UCSD-AML1 (cell line): ENCODE measurements around the gene KIAA0513.
"Not testable (repeated sequence)": the region's sequence is repeated elsewhere in the genome, so short reads cannot be mapped to it uniquely, and the experiment has no call there.

Experiments used
- DNase-seq: peaks from one replicate; lab custom pipeline; 2025; ENCODE audit not compliant: unreplicated experiment; lab: John Stamatoyannopoulos, UW

KIAA0513 gene

DNA sequence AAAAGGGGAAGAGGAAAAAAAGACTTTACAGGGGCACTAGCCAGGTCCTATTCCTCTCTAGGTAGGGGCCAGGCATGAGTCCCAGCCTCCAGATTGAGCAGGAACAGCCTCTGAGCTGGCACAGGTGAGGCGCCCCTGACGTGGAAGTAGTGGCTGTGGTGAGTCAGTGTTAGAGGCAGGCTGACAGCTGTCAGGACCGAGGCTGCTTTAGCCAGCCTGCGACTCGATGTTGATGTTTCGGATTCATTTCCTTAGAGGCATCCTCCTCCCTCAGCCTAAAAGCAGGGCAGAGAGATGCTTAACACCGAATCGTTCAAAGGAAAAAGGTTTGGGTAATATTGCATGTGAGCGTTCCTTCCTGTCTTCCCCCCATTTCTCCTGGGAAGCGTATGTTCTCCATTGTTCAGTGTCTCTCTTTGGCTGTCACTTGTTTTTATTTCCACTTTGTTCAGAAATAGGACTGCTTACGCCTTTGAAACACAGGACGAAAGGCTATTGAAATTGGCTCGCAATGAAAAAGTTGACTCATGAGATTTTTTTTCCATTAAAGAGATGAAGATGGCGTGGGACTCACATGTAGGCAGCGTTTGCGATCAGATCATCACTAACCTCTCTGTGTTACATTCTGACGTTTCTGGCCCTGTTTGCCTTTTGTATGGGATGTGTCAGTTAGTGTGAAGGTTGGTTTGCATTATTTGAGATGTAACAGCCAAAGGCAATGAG is 1.3 kb downstream of the KIAA0513 start:
- no peak for DNase-seq

DNA sequence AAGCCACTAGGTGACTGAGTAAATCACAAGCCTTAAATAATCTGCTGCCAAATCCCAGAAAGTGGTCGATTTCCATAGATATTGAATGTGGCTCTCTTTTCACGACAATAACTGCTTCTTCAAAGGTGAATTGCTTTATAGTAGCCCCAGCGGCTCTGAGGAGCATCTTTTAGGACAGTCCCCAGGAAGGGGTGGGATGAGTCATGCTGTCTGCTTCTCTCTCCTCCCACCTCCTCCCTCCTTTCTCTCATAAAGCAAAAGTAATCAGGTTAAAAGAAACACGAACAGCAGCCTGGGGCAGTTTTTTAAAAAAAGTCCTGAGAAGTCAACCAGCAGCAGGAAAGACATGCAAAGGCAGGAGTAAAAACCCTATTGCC is 1.8 kb downstream of the KIAA0513 start:
- no peak for DNase-seq

DNA sequence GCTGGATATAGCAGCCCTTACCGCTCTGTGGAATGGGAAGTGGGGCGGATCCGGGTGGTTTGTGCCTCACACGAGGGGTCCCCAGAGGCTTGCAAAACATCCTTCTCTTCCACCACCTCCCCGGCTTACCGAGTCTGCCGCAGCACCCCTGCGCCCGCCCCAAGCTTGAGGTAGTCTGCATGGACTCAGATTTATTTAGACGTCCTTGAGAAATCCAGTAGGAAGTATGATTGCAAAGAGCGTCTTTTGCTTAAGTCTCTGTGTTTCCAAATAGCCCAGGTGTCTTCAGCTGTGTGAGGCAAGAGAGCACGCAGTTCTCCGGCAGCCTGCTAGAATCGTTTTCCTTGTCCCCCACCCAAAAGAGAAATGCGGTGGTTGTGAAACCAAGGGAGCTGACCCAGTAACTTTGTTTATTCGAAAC is 2.4 kb downstream of the KIAA0513 start:
- no peak for DNase-seq

DNA sequence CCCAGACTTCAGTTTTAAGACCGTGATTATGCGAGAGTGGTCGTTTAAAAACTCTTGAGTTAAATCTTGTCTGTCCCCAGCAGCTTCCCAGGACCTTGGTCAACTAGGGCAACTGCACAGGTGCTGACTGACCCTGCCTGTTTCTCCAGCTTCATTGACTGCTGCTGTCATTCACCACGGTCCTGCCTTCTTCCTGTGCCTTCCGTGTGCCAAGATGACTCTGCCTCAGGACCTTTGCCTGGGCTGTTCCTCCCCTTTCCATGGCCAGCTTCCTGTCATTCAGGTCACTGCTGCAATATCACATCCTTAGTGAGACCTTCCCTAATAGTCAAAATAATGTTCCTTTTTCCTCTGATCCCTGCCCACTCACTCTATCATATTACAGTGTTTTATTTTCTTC is 3.9 kb downstream of the KIAA0513 start:
- no peak for DNase-seq

DNA sequence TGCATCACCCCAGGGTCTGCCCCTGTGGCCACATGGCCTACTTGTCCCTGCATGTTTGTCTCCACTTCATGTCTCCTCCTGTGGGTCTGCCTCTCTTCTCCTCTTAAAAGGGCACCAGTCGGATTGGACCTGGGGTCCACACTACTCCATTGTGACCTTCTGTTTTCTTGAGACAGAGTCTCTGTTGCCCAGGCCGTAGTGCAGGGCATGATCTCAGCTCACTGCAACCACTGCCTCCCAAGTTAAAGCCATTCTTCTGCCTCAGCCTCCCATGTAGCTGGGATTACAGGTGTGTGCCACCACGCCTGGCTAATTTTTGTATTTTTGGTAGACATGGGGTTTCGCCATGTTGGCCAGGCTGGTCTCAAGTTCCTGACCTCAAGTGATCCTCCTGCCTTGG is 4.6 kb downstream of the KIAA0513 start:
- not testable (repeated sequence) for DNase-seq

DNA sequence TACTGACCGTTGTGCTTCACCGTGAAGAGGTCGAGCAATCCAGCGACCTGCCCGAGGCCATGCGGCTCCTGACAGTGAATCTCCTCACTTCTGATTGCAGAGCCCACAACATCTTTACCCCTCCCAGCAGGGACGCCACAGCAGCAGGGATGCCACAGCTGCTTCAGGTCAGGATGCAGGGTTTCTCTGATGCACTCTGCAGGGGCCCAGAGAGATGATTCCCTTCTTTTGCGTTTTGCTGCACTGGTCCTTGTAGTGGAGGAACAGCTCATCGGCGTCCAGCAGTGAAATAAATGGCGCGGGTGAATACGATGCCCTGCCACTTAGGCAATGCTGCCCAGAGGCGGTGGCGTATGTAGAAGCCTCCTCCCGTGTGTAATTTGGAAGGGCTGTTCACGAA is 5.6 kb downstream of the KIAA0513 start:
- no peak for DNase-seq

DNA sequence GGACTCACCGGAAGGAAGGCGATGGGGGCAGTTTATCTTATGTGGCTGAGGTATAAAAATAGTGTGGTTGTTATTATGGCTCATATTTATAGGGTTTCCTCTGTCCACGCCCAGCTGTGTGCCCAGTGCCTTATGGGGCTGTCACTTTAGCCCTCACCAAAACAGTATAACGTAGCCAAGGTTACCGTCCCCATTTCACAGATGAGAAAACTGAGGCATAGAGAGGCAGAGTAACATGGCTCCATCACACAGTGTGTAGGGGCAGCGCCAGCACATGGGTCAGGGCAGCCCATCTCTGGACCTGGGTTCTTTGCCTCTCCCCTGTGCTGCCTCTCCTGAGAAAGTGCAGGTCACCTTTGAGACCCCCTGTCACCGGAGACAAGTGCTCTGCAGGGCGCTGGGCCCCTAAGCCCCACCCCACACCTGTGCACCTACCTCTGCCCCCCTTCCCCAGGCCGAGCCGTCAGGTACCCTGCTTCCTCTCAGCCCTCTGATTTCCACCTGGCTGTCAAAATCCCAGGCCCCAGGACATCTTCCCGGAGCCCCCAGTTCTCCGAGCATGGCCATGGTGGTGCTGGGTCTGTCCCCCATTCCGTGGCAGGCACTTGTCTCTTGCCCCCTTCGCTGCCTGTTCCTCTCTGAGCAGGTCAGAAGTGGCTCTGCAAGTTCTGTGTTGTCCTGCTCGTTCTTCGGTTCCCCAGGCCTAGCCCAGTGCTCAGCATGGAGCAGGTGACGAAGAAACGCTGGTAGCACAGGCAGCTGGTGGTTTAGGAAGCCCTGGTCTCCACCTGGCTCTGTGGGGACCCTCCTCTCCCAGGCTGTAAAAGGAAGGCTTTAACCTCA is 7.2 kb downstream of the KIAA0513 start:
- DNase-seq = no peak

DNA sequence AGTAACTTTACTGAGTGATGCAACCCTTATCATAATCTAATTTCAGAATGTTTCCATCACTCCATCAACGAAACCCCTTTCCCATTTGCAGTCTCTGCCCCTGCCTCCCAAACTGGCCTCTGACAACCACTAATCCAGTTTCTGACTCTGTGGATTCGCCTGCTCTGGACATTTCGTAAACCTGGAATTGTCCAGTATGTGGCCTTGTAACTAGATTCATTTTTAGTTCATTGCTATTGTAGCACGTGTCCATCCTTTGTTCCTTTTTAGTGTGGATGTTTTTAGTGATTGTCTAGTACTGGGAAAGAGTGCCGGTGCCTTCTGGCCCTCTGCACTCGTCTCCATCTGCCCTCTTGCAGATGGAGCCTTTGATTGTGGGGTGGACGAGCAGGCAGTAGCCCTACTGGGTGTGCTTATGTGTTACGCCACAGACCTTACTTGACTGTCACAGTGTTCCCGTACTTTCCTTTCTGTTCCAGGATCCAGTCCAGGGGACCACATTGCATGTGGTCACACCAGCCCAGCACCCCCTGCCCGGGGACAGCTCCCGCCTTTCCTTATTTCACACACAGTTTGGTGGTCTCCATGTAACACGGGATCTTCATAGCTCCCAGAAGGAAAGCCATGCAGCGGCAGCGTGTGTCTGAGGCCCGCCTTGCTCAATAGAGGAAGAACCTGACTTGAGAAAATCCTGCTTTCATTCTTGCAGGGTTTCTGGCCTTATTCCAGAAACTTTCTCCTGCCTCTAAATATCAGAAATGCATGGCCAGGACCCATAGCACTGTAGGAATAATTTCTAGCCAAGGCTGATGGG is 8.8 kb downstream of the KIAA0513 start:
- no peak for DNase-seq

DNA sequence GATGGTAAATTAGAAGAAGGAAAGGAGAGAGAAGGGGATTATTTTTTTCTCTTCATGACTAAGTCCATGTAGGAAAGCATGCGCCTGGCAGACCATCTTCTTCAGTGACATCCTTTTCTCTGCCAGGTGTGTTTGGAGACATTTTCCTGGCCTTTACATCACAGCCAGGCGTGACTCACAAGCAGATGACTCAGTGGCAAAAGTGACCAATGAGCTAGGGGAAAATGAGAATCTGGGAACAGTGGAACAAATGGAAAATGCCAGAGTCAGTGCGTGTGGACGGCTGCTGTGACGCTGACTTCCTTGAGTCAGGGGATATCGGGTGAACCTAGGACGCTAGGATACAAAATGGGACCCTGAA is 9.4 kb downstream of the KIAA0513 start:
- DNase-seq = no peak

DNA sequence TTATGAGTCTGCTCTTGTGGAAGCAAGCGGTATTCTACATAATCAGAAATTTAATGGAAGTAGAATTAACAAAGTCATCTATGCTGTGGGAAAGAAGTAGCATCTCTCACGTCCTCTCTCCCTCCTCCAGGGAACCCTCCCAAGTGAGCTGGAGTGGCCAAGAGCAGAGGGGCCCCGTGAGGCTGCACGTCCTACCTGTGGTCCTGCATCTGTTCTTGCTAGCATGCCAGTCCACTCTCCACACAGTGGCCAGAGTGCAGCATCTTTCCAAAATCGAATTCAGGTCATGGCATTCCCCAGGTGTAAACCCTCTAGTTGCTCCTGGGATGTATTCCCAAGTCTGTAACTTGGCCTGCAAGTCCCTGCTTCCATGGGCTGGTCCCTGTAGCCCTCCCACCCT is 10.1 kb downstream of the KIAA0513 start:
- no peak for DNase-seq

DNA sequence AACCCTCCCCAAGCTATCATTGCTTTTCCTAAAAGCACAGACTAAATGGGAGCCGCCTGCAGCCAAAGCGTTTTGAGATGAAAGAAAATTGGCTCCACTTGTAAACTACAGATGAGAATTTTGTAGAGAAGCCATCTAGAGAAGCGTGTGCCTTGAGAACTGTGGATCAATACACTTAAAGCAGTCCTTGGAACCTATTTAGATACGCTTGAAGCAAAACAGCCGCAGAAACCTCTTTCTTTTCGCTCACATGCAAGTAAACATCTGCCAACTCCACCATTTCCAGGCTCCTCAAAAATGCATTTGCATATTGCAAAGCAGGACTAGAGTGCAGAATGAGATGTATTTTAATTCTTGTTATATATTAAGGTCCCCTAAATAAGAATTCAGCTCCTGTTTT is 13.1 kb downstream of the KIAA0513 start:
- DNase-seq = no peak

DNA sequence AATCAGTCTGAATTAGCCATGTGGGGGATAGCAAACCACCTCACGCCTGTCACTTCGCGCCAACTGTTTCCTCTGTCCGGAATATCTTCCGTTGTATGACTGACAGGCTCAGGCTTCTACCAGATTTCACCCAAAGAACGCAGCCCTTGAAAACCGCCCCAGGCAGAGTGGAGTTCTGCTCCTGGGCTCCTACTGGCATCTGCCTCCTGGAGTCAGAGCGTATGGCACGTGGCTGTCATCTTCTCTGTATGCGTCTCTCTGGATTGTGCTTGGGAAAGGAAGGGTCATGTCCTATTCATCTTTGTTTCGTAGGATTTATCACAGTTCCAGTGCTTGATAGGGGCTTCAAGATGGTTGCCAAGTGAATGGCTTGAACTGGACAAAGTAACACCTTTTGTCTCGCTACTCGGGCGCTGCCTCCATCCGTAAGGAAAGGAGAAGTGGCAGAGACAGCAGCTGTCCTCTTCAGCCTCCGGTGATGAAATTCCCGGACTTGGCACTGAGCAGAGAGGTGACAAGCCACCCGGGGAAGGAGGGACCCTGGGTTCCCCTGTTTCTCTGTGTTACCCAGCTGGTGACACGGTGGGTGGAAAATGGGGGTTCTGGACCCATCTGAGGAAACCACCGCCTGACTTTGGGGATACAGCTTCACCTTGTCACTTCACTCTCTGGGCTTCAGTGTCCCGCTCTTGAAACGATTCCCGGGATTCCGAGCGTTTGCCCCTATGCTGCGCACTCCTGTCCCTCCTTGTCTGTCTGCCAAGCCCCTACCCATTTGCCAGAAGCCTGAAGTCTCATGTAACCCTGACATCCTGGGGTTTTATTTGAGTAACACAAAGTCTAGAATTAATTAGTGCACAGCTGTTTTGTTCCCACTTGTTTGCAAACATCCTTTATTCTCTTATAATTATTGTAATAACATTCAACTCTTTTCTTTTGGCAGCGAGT is 13.9 kb downstream of the KIAA0513 start:
- peak; percentile 51 for DNase-seq

DNA sequence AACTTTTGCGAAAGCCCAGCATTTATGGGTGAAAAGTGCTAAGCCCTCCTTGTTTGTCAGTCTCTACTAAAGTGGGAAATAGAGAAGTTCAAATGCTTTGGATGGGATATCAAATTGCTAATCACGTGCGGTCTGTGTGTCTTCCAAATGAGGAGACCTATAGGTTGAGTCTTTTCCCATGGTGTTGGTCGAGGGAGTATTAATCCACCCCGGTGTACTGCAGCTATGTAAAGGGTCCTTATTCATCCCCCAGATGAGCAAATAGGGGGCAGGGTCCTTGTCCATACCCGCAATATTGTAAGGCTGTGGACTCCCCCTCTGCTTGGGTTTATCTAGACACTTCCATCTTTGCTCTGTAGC is 14.6 kb downstream of the KIAA0513 start:
- no peak for DNase-seq

DNA sequence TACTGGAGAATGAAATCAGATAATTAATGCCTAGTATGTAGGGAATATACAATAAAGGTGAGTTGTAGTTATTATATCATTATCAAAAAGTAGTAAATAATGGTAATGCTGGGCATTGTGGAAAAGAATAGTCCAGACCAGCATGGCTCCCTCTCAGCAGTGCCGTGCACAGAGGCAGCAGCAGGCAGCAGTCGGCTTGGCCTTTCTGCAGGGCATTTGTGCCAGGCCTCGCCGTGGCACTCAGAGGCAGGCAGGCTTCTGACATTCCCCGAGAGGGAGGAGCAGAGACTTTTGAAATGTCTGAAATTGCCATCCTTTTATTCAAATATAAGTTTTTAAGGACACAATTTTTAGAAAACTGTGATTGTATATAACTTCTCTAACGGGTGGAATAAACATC is 15.0 kb downstream of the KIAA0513 start:
- DNase-seq = no peak

DNA sequence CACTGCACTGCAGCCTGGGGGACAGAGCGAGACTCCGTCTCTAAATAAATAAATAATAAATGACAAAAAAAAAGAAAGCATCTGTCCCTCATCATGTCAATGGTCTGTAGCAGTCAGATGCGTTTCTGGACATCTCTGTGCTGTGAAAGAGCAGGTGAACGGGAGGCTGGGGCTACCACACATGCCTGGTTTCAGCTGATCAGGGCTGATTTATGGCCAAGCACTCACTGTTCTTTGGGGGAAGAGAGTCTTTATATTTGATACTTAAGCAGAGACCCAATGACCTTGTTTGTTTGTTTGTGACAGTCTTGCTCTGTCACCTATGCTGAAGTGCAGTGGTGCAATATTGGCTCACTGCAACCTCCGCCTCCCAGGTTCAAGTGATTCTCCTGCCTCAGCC is 17.5 kb downstream of the KIAA0513 start:
- DNase-seq = no peak

DNA sequence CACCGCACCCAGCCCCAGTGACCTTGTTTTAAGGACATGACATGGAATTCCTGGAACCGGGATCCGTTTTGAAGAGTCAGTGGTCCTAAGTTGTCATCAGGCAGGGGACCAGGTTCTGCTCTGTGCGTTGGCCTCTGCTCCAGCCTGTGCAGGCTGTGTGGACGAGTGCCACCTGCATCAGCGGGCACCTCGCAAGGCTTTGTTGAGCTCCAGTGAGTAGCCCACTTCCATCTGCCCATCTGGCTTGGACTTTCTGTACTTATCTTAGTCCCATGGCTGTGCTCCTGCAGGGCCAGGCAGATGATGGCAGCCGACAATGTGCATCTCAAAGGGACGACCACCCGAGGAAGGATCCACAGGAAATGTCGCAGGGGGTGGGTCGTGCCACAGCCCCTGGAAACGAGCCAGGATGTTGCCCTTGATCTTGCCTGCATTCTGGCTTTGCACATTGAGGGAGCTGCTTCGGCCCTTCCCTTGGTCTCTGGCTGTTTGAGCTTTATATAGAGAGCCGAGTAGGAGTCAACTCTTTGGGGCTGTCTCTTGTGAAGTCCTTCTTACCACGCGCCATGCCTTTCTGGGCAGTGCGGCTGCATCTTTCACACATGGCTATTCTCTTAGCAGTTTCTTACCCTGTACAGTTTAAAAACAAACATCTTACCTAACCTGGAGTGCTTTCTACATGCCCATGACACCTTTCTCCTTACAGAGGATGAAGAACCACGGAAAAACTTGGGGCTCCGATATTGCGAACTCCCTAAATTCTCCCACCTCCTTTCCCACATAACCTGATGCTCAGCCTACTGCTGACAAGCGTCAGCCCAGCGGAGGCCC is 18.3 kb downstream of the KIAA0513 start:
- no peak for DNase-seq

DNA sequence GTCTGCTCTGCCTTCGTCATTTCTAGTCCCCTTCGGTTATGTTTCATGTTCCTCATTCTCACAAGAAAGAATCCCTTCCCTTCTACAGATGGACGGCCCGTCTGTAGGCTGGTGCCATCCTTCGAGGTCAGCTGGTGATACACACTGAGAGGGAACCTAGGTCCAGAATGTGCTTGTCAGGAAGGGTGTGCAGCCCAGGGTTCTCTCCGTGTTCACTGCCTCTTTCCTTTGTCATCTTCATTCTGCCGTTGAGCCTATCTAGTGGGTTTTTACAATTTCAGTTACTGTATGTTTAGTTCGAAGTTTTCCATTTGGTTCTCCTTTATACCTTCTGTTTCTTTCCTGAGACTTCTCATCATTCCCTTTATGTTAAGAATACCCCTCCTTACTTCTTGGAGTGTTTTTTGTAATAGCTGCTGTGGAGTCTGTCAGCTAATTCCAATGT is 18.9 kb downstream of the KIAA0513 start:
- DNase-seq = no peak

DNA sequence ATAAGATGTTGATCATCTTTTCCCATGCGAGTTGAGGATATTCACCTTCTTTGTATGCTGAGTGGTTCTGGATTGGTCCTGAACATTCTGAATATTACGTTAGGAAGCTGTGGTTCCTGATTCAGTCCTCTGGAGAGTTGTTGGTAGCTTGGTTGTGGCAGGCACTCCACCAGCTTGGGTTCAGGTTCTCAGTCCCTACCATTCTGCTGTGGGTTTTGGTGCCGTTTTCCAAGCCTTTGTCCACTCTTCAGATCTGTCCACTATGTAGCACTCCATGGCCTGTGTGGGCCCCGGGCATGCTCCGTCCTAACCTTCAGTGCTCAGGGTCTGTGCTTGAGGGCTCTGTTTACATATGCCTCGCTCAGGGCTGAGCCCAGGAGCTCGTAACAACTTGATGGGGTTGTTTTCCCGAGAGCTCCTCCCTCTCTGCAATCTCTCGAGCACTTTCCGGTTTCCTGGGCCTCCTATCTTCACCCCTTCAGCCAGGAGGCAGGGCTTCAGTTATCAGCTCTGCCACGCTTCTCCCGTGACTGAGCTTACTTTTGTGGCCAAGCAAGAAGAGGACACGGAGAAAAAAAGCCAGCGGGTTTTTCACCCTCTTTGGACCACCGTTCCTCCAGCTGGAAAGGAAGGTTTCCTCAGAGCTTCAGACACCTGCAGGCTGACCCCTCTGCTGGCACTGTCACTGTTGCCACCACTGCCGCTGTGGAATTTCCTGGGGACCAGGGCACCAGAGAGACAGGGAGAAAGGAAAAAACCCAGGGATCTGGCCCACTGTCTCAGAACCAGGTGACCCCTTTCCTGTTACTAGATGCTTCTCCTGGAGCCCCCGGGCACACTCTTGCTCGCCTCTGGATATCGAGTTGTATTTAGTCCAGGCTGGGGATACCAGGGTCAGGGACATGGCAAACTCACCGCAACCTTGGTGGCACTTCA is 19.6 kb downstream of the KIAA0513 start:
- peak; percentile 60 for DNase-seq
